ENCODE results near the gene NR3C1. TPM values are rescaled to one million over a fixed set of nuclear protein-coding genes. Genes with fewer than 3 reads are reported as not detected.

NR3C1 gene
- total RNA-seq, 3 donors from 2014 or later (not counting 1 experiment from before 2014, with no cell fraction given): 147 to 168 (median 165) TPM

GRCh38 chr5:143315929-143316328, 87.6 kb downstream of the NR3C1 start:
- Mint-ChIP-seq H3K4me1 (peaks cover 60 to 67% of the 10 kb centered on the region in 2 donors), H3K27ac (peak overlapping the region in 1 of 2 donors; percentile 18)
- intact Hi-C loops (cut with micrococcal nuclease): no loop called here

GRCh38 chr5:143315214-143315613, 88.3 kb downstream of the NR3C1 start:
- H3K4me1 Mint-ChIP-seq: peaks cover 56 to 62% of the 10 kb centered on the region in 2 donors
- peak overlapping the region in 1 of 2 donors; percentile 66 for H3K27ac Mint-ChIP-seq
- TF ChIP-seq CTCF (IDR thresholded peaks at IDR 0.05): no peak
- Histone ChIP-seq H3K27me3 (ENCODE audit: control insufficient read depth, insufficient read depth, low read length) (no peaks in the 10 kb centered on the region), H3K9me3 (ENCODE audit: control insufficient read depth, insufficient read depth, low read length) (no peaks in the 10 kb centered on the region), H3K36me3 (ENCODE audit: control insufficient read depth, insufficient read depth, low read length) (peaks cover 29% of the 10 kb centered on the region), H3K27ac (ENCODE audit: low read length) (no peak overlapping the region), H3K4me3 (ENCODE audit: low read length) (no peak overlapping the region), H3K4me1 (ENCODE audit: control insufficient read depth, insufficient read depth, low read length) (no peaks in the 10 kb centered on the region)
- intact Hi-C loops (cut with micrococcal nuclease): no loop called here
- no peak overlapping the region for H3K4me3 Mint-ChIP-seq
- no peaks in the 10 kb centered on the region for H3K27me3 Mint-ChIP-seq (ENCODE audit: low read depth in 2 of 2)
- 100% methylated on average over 1 of the region's 3 CpGs for WGBS (ENCODE audit: insufficient coverage)
- no peak for DNase-seq
- peaks cover 14% of the 10 kb centered on the region for H3K36me3 Mint-ChIP-seq
- no peaks in the 10 kb centered on the region for H3K9me3 Mint-ChIP-seq
- ATAC-seq: no peak

More at GRCh38 chr5:143315929-143316328, 87.6 kb downstream of the NR3C1 start:
- no peak overlapping the region for H3K4me3 Mint-ChIP-seq
- DNase-seq (no peak), ATAC-seq (no peak)
- Histone ChIP-seq H3K36me3 (ENCODE audit: control insufficient read depth, insufficient read depth, low read length) (peaks cover 26% of the 10 kb centered on the region), H3K27me3 (ENCODE audit: control insufficient read depth, insufficient read depth, low read length) (no peaks in the 10 kb centered on the region), H3K27ac (ENCODE audit: low read length) (no peak overlapping the region), H3K9me3 (ENCODE audit: control insufficient read depth, insufficient read depth, low read length) (no peaks in the 10 kb centered on the region), H3K4me3 (ENCODE audit: low read length) (no peak overlapping the region), H3K4me1 (ENCODE audit: control insufficient read depth, insufficient read depth, low read length) (no peaks in the 10 kb centered on the region)
- H3K36me3 Mint-ChIP-seq: peaks cover 14% of the 10 kb centered on the region
- H3K27me3 Mint-ChIP-seq (ENCODE audit: low read depth in 2 of 2): no peaks in the 10 kb centered on the region
- WGBS (ENCODE audit: insufficient coverage): 95% methylated on average over 6 of the region's 6 CpGs
- H3K9me3 Mint-ChIP-seq: no peaks in the 10 kb centered on the region
- no peak for TF ChIP-seq CTCF (IDR thresholded peaks at IDR 0.05)

GRCh38 chr5:143314659-143315058, 88.8 kb downstream of the NR3C1 start:
- Histone ChIP-seq H3K9me3 (ENCODE audit: control insufficient read depth, insufficient read depth, low read length) (no peaks in the 10 kb centered on the region), H3K27ac (ENCODE audit: low read length) (no peak overlapping the region), H3K4me3 (ENCODE audit: low read length) (no peak overlapping the region), H3K4me1 (ENCODE audit: control insufficient read depth, insufficient read depth, low read length) (no peaks in the 10 kb centered on the region), H3K36me3 (ENCODE audit: control insufficient read depth, insufficient read depth, low read length) (peaks cover 34% of the 10 kb centered on the region), H3K27me3 (ENCODE audit: control insufficient read depth, insufficient read depth, low read length) (no peaks in the 10 kb centered on the region)
- Mint-ChIP-seq H3K9me3 (no peaks in the 10 kb centered on the region), H3K4me3 (no peak overlapping the region), H3K4me1 (peaks cover 50 to 56% of the 10 kb centered on the region in 2 donors), H3K27me3 (ENCODE audit: low read depth in 2 of 2) (no peaks in the 10 kb centered on the region), H3K27ac (peak overlapping the region; percentile 66 to 80), H3K36me3 (peaks cover 14% of the 10 kb centered on the region)
- intact Hi-C loops (cut with micrococcal nuclease): no loop called here
- DNase-seq (no peak), ATAC-seq (no peak)
- no peak for TF ChIP-seq CTCF (IDR thresholded peaks at IDR 0.05)

- Histone ChIP-seq H3K4me1 (ENCODE audit: control insufficient read depth, insufficient read depth, low read length) (no peaks in the 10 kb centered on the region), H3K36me3 (ENCODE audit: control insufficient read depth, insufficient read depth, low read length) (peaks cover 40% of the 10 kb centered on the region), H3K27me3 (ENCODE audit: control insufficient read depth, insufficient read depth, low read length) (no peaks in the 10 kb centered on the region), H3K4me3 (ENCODE audit: low read length) (no peak overlapping the region), H3K27ac (ENCODE audit: low read length) (no peak overlapping the region), H3K9me3 (ENCODE audit: control insufficient read depth, insufficient read depth, low read length) (no peaks in the 10 kb centered on the region)
- no peaks in the 10 kb centered on the region for H3K9me3 Mint-ChIP-seq
- peaks cover 14% of the 10 kb centered on the region for H3K36me3 Mint-ChIP-seq
- ATAC-seq (no peak), DNase-seq (no peak)
- TF ChIP-seq CTCF (IDR thresholded peaks at IDR 0.05): no peak
- no CpG with 5 or more reads among the region's 1 CpG for WGBS (ENCODE audit: insufficient coverage)
- no peaks in the 10 kb centered on the region for H3K27me3 Mint-ChIP-seq (ENCODE audit: low read depth in 2 of 2)
- H3K4me3 Mint-ChIP-seq: no peak overlapping the region
- H3K27ac Mint-ChIP-seq: peak overlapping the region; percentile 66 to 80
- H3K4me1 Mint-ChIP-seq: peaks cover 45 to 51% of the 10 kb centered on the region in 2 donors
- intact Hi-C loops (cut with micrococcal nuclease): no loop called here
Observed at GRCh38 chr5:143314099-143314498, 89.4 kb downstream of the NR3C1 start.

Measured in natural killer cell (primary cell).